GM19452 (cell line): Measurements from ENCODE around the gene PSMD14.

Experiments
- ATAC-seq: cut with Tn5 transposase; IDR thresholded peaks from one replicate; pipeline ENCODE4 v1.9.1; 2021; ENCODE audit not compliant: unreplicated experiment

PSMD14 gene

GRCh38 chr2:161381546-161381945 lies 73.3 kb downstream of the PSMD14 start:
- no peak for ATAC-seq

GRCh38 chr2:161382747-161383146 lies 74.5 kb downstream of the PSMD14 start:
- no peak for ATAC-seq

GRCh38 chr2:161384864-161385263 lies 76.6 kb downstream of the PSMD14 start:
- ATAC-seq, result peak; percentile 72

- peak; percentile 69 for ATAC-seq
Measured at GRCh38 chr2:161386228-161386824, 78.1 kb downstream of the PSMD14 start.

GRCh38 chr2:161388146-161388779 lies 80.0 kb downstream of the PSMD14 start:
- no peak for ATAC-seq

- ATAC-seq, result no peak
Measured at GRCh38 chr2:161391737-161392506, 83.7 kb downstream of the PSMD14 start.

- no peak for ATAC-seq
Measured at GRCh38 chr2:161400076-161400475, 91.9 kb downstream of the PSMD14 start.

- ATAC-seq, result no peak
Measured at GRCh38 chr2:161402297-161402696, 94.1 kb downstream of the PSMD14 start.

- ATAC-seq, result no peak
Measured at GRCh38 chr2:161406316-161406715, 98.1 kb downstream of the PSMD14 start.

GRCh38 chr2:161407597-161407996 lies 99.4 kb downstream of the PSMD14 start:
- ATAC-seq, result no peak

GRCh38 chr2:161409308-161409907 lies 101.2 kb downstream of the PSMD14 start:
- ATAC-seq, result no peak

- no peak for ATAC-seq
Measured at GRCh38 chr2:161412346-161412745, 104.1 kb downstream of the PSMD14 start.

- peak; percentile 48 for ATAC-seq
Measured at GRCh38 chr2:161414042-161415033, 106.1 kb downstream of the PSMD14 start.

GRCh38 chr2:161415034-161415986 lies 107.1 kb downstream of the PSMD14 start:
- ATAC-seq, result peak; percentile 29

GRCh38 chr2:161415987-161416707 lies 107.9 kb downstream of the PSMD14 start, which contains the start of gene TBR1:
Gene TBR1 (plus strand): TSS chr2:161416297. CDS start chr2:161416411, 114 bp downstream.
- ATAC-seq, result no peak

- no peak for ATAC-seq
Measured at GRCh38 chr2:161416708-161417437, 108.6 kb downstream of the PSMD14 start.

- ATAC-seq, result no peak
Measured at GRCh38 chr2:161417438-161418274, 109.4 kb downstream of the PSMD14 start.
